ENCODE results near the gene SLC16A3. TPM values are rescaled to one million over a fixed set of nuclear protein-coding genes. Genes with fewer than 3 reads are reported as not detected.
"Not testable (repeated sequence)": the region's sequence is repeated elsewhere in the genome, so short reads cannot be mapped to it uniquely, and the experiment has no call there.

Gene SLC16A3
- polyA plus RNA-seq, 3 donors: 26.3 to 103 (median 35.3) TPM

- Mint-ChIP-seq H3K4me3 (no peak overlapping the region), H3K27me3 (ENCODE audit: low read depth in 3 of 3) (no peaks in the 10 kb centered on the region), H3K36me3 (peaks cover 79 to 84% of the 10 kb centered on the region in 2 donors), H3K9me3 (peaks cover 0 to 2% (median 0%) of the 10 kb centered on the region in 7 donors), H3K27ac (peak overlapping the region in 4 of 7 donors; percentile 3 to 75 (median 38)), H3K4me1 (peaks cover 8% of the 10 kb centered on the region)
- Histone ChIP-seq H4K20me1 (ENCODE audit: insufficient read depth, low read length) (peaks cover 94% of the 10 kb centered on the region), H3K79me2 (ENCODE audit: insufficient read depth, low read length) (peaks cover 81% of the 10 kb centered on the region), H3K27me3 (ENCODE audit: control insufficient read depth in 2 of 2, insufficient read depth in 2 of 2, low read length in 2 of 2) (no peaks in the 10 kb centered on the region), H3K9me3 (replicated peaks in 1 of 2; ENCODE audit: control insufficient read depth in 1 of 2, insufficient read depth in 1 of 2, low read length in 2 of 2) (no peaks in the 10 kb centered on the region), H3K9ac (ENCODE audit: insufficient read depth, low read length, poor library complexity, severe bottlenecking) (no peak overlapping the region), H3K36me3 (replicated peaks in 1 of 2; ENCODE audit: control insufficient read depth in 1 of 2, insufficient read depth in 2 of 2, low read length in 2 of 2) (peaks cover 83 to 87% of the 10 kb centered on the region in 2 donors), H2AFZ (ENCODE audit: insufficient read depth, low read depth, low read length, poor library complexity, severe bottlenecking) (no peak overlapping the region), H3K4me3 (replicated peaks in 1 of 3; ENCODE audit: low read depth in 2 of 3, low read length in 3 of 3) (no peak overlapping the region), H3K27ac (ENCODE audit: low read depth in 1 of 2, low read length in 2 of 2) (no peak overlapping the region), H3K4me2 (replicated peaks; ENCODE audit: extremely low read depth, low read length, poor library complexity, severe bottlenecking) (no peak overlapping the region), H3K4me1 (ENCODE audit: control insufficient read depth in 1 of 2, insufficient read depth in 2 of 2, low read length in 2 of 2) (no peaks in the 10 kb centered on the region)
- TF ChIP-seq CTCF (IDR thresholded peaks at IDR 0.05): no peak
- intact Hi-C loops (cut with micrococcal nuclease): no loop called here
- 100% methylated on average over 2 of the region's 5 CpGs for WGBS (ENCODE audit: insufficient coverage)
- no peak for DNase-seq
Observed at GRCh38 chr17:82258555-82258954, 29.7 kb downstream of the SLC16A3 start.

GRCh38 chr17:82259972-82260961 lies 31.4 kb downstream of the SLC16A3 start:
- WGBS (ENCODE audit: insufficient coverage): 99% methylated on average over 7 of the region's 8 CpGs
- H3K27ac Mint-ChIP-seq: peak overlapping the region in 3 of 7 donors; percentile 6 to 64 (median 58)
- H3K27ac ChIP-seq (ENCODE audit: low read depth in 1 of 2, low read length in 2 of 2); H3K4me1 ChIP-seq (ENCODE audit: control insufficient read depth in 1 of 2, insufficient read depth in 2 of 2, low read length in 2 of 2); H3K9me3 Mint-ChIP-seq; H3K4me3 Mint-ChIP-seq; H3K9ac ChIP-seq (ENCODE audit: insufficient read depth, low read length, poor library complexity, severe bottlenecking); H3K27me3 Mint-ChIP-seq (ENCODE audit: low read depth in 3 of 3); H3K9me3 ChIP-seq (replicated peaks in 1 of 2; ENCODE audit: control insufficient read depth in 1 of 2, insufficient read depth in 1 of 2, low read length in 2 of 2); H2AFZ ChIP-seq (ENCODE audit: insufficient read depth, low read depth, low read length, poor library complexity, severe bottlenecking); H3K27me3 ChIP-seq (ENCODE audit: control insufficient read depth in 2 of 2, insufficient read depth in 2 of 2, low read length in 2 of 2); H3K4me2 ChIP-seq (replicated peaks; ENCODE audit: extremely low read depth, low read length, poor library complexity, severe bottlenecking); H3K4me3 ChIP-seq (replicated peaks in 1 of 3; ENCODE audit: low read depth in 2 of 3, low read length in 3 of 3); DNase-seq; H3K4me1 Mint-ChIP-seq; intact Hi-C loops (cut with micrococcal nuclease): not testable (repeated sequence)
- Histone ChIP-seq H3K79me2 (ENCODE audit: insufficient read depth, low read length) (peaks cover 94% of the 10 kb centered on the region), H4K20me1 (ENCODE audit: insufficient read depth, low read length) (peaks cover 100% of the 10 kb centered on the region), H3K36me3 (replicated peaks in 1 of 2; ENCODE audit: control insufficient read depth in 1 of 2, insufficient read depth in 2 of 2, low read length in 2 of 2) (peaks cover 95 to 98% of the 10 kb centered on the region in 2 donors)
- peaks cover 93 to 98% of the 10 kb centered on the region in 2 donors for H3K36me3 Mint-ChIP-seq
